Lower leg skin (tissue), 4 donors: ENCODE measurements around the gene TMEM168. TPM values are rescaled to one million over a fixed set of nuclear protein-coding genes. Genes with fewer than 3 reads are reported as not detected.
"Not testable (repeated sequence)": the region's sequence is repeated elsewhere in the genome, so short reads cannot be mapped to it uniquely, and the experiment has no call there.

Source experiments
- DNase-seq, 2 donors: peaks; one replicate each; pipeline ENCODE4 v3.0.0-alpha.2; 2019; ENCODE audit warnings: low spot score in 2 of 2
- H3K4me3 ChIP-seq: fragments of 200-600 bp; sonication (generic); 2 replicates; pipeline ENCODE4 v1.5.1; 2017; ENCODE audit warnings: mild to moderate bottlenecking, low read depth; ENCODE audit not compliant: poor library complexity, severe bottlenecking
- POLR2A ChIP-seq, 2 donors: fragments of 450-650 bp; IDR thresholded peaks; one replicate each; pipeline ENCODE4 v1.6.1; 2016 to 2017; ENCODE audit warnings: antibody characterized with exemption in 2 of 2, mild to moderate bottlenecking in 1 of 2, moderate library complexity in 1 of 2
- WGBS, 2 donors: methylation state at CpG; one replicate each; pipeline ENCODE4 v1.1.5; 2018; 5-methylcytosine and 5-hydroxymethylcytosine counted together
- intact Hi-C: fragments of 100-400 bp; cut with DNase I; formaldehyde crosslinking; loops from one replicate; pipeline ENCODE4 v1.15.0; 2023; ENCODE audit warnings: low total_unique reads
- total RNA-seq, 4 donors: library from RNA; depleted of rRNA; stranded (reverse); fragments of >200 nt; gene quantifications; one replicate each; pipeline ENCODE4 v1.1.0, GENCODE V29; 2016
- TF ChIP-seq, protein P1 (sequence below), 3 donors: fragments of 450-650 bp; IDR thresholded peaks; one replicate each; pipeline ENCODE4 v1.5.1; 2016; ENCODE audit warnings: antibody characterized with exemption in 3 of 3, mild to moderate bottlenecking in 3 of 3, moderate library complexity in 2 of 3

Gene TMEM168
- total RNA-seq = 10 to 100 TPM; 19.0 to 27.1 (median 24.9) TPM

DNA sequence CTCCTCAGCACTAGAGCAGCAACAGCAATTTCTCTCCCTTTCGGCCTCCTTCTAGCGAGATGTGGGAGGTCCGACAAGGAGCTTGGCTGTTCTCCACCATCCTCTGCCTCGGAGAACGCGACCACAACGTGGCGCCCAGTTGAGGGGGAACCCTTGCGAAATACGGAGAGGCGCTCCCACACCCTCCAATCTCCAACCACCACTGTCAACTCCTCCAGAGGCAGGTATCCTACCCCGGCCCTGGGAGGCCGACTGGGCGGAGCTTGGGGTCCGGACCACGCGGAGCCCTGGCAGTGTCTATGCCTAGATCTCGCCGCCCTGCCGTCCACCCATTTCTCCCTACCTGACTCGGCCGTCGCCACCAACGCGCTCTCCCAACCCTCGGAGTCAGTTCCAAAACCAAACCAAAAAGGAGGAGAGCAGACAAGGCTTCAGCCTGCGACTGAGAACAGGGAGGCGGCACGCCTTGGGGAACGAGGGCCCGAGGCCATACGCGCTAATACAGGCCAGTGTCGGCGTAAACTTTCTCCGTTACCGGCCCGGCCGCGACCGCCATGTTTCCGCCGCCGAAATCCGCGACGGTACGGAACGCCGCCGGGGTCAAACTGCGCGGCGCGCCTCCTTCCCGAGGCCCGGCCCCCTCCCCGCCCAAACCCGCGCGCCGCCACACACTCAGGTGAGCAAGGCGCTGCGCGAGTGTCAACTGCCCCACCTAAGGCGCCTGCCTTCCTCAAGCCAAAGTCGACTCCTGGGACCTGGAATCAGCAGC, at the start of gene TMEM168:
Gene TMEM168 (minus strand): TSS at position 577 of the 769 bp plus-strand sequence. CDS start 5,568 bp downstream, outside the sequence.
- TF ChIP-seq, protein P1, sequence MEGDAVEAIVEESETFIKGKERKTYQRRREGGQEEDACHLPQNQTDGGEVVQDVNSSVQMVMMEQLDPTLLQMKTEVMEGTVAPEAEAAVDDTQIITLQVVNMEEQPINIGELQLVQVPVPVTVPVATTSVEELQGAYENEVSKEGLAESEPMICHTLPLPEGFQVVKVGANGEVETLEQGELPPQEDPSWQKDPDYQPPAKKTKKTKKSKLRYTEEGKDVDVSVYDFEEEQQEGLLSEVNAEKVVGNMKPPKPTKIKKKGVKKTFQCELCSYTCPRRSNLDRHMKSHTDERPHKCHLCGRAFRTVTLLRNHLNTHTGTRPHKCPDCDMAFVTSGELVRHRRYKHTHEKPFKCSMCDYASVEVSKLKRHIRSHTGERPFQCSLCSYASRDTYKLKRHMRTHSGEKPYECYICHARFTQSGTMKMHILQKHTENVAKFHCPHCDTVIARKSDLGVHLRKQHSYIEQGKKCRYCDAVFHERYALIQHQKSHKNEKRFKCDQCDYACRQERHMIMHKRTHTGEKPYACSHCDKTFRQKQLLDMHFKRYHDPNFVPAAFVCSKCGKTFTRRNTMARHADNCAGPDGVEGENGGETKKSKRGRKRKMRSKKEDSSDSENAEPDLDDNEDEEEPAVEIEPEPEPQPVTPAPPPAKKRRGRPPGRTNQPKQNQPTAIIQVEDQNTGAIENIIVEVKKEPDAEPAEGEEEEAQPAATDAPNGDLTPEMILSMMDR (IDR thresholded peaks at IDR 0.05) = no peak
- TF ChIP-seq POLR2A (IDR thresholded peaks at IDR 0.05) = no peak
- DNase-seq = peak; percentile 66 to 96
- intact Hi-C loops = no loop called here
- WGBS, 2 donors = 0% methylated on average over 33 to 56 of the region's 67 CpGs
- peak within 1 kb of the TSS; percentile 84 for H3K4me3 ChIP-seq

DNA sequence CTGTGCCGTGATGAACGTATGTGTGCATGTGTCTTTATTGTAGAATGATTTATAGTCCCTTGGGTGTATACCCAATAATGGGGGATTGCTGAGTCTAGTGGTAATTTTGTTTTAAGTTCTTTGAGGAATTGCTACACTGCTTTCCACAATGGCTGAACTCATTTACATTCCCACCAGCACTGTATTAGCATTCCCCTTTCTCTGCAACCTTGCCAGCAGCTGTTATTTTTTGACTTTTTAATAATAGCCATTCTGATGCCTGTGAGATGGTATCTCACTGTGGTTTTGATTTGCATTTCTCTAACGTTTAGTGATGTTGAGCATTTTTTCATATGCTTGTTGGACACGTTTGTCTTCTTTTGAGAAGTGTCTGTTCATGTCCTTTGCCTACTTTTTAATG, 45.7 kb upstream of the TMEM168 start:
- H3K4me3 ChIP-seq, DNase-seq, intact Hi-C loops: not testable (repeated sequence)
- 63 to 64% methylated on average over 4 of the region's 4 CpGs for WGBS, 2 donors

- DNase-seq = no peak
- no peak overlapping the region for H3K4me3 ChIP-seq
- 93 to 94% methylated on average over 3 of the region's 3 CpGs for WGBS, 2 donors
- intact Hi-C loops = no loop called here
- TF ChIP-seq, protein P1 (IDR thresholded peaks at IDR 0.05) = no peak
- no peak for TF ChIP-seq POLR2A (IDR thresholded peaks at IDR 0.05)
Measured at GRCh38 chr7:112833082-112833481, 42.9 kb upstream of the TMEM168 start.

DNA sequence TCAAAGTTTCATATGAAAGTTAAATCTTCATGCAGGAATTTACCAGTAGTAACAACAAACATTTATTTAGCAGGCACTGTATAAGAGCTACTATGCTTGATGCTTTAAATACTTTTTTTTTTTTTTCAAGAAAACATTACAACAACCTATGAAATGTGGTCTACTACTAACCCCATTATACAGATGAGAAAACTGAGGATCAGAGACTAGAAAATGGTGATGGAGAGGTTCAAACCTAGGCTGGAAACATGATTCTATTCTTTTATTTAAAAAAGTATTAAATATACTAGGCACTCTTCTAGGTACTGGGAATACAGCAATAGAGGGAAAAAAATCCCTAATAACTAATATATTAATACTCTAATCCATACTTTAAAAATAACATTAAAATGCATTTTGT, 40.6 kb upstream of the TMEM168 start:
- DNase-seq = no peak
- intact Hi-C loops = no loop called here
- H3K4me3 ChIP-seq = no peak overlapping the region
- TF ChIP-seq POLR2A (IDR thresholded peaks at IDR 0.05) = no peak
- TF ChIP-seq, protein P1 (IDR thresholded peaks at IDR 0.05) = no peak

DNA sequence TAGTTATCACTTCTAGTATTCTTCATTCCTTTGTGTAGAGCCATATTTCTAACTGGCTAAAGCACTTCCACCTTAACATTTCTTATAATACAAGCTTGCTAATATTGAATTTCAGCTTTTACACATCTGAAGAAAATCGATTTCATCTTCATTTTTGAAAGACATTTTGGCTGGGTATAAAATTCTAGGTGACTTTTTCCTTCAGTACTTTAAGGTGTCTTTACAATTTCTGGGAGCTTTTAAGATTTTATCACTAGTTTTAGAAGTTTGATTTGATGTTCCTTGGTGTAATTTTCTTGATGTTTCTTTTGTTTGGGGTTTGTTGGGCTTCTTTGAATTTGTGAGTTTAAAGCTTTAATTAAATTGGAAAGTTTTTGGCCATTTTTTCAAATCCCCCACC, 38.5 kb upstream of the TMEM168 start:
- WGBS, 2 donors = 98% methylated on average over 1 of the region's 1 CpG
- intact Hi-C loops = no loop called here
- TF ChIP-seq, protein P1 (IDR thresholded peaks at IDR 0.05) = no peak
- no peak for TF ChIP-seq POLR2A (IDR thresholded peaks at IDR 0.05)
- no peak for DNase-seq
- H3K4me3 ChIP-seq = no peak overlapping the region

DNA sequence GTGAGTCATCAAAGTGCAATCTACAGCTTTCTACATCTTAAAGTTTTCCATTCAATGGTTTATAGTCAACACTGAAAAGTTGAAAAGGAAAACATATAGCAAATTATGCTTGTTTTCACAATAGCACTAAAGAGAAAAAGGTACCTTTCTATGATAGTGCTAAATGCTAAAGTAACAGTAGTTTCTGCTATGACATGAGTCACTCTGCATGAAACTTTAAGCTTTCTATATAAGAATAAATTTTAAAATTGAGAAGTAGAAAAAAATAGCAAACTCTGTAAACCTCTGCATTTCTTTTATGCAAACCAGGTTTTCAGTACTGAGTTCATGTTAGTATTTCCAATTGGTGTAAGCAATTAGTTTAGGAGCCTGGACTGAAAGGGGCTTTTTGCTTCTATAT, 31.2 kb upstream of the TMEM168 start:
- no peak overlapping the region for H3K4me3 ChIP-seq
- no peak for DNase-seq
- intact Hi-C loops = no loop called here
- no peak for TF ChIP-seq POLR2A (IDR thresholded peaks at IDR 0.05)
- TF ChIP-seq, protein P1 (IDR thresholded peaks at IDR 0.05) = no peak
